HepG2 (cell line): ENCODE measurements around the gene PDE8B. TPM values are rescaled to one million over a fixed set of nuclear protein-coding genes. Genes with fewer than 3 reads are reported as not detected.

Source experiments
- ATAC-seq: fragments of 200-7000 bp; cut with Tn5 transposase; 3 replicates; pipeline ENCODE4 v1.9.1; 2020; ENCODE audit warnings: mild to moderate bottlenecking, moderate library complexity
- BruUV-seq: library from RNA; stranded (reverse); fragments of 400-500 nt; replicated peaks from 2 replicates; lab custom pipeline; 2021; lab: Mats Ljungman, UMichigan
- CTCF ChIA-PET: fragments of 300-600 bp; formaldehyde crosslinking; extraction: SDS; loops from one replicate; lab custom pipeline; 2021; ENCODE audit warnings: low total read pairs, inconsistent platforms, low intra/inter-chr PET ratio; lab: Yijun Ruan, JAX
- POLR2A ChIA-PET: fragments of 350-600 bp; sonication (Branson Sonifier 250); formaldehyde crosslinking; loops from one replicate; lab custom pipeline; 2020; ENCODE audit warnings: antibody characterized with exemption, inconsistent platforms; lab: Yijun Ruan, JAX
- DNase-seq: peaks from one replicate; pipeline ENCODE4 v3.0.0-alpha.2; 2015; ENCODE audit warnings: low spot score
- FAIRE-seq: peaks from 3 replicates; lab custom pipeline; 2011; peaks lifted over from hg19 to GRCh38; lab: Jason Lieb, UNC
- H2AFZ ChIP-seq: one replicate; pipeline ENCODE4 v1.6.1; 2011; ENCODE audit warnings: low read length, inconsistent platforms
- H3K27ac ChIP-seq: fragments of 300-600 bp; 3 replicates; pipeline ENCODE4 v1.8.0; 2011; ENCODE audit warnings: mixed run types, mild to moderate bottlenecking, mixed read lengths, low read length, inconsistent platforms; ENCODE audit not compliant: insufficient read depth; ENCODE audit errors: extremely low read length
- H3K27me3 ChIP-seq, 2 experiments: fragments of 200-600 bp in 1 of 2; 2 replicates in 1 of 2; 3 replicates in 1 of 2; pipeline versions ENCODE4 v1.6.0 to v1.8.0; 2011; ENCODE audit warnings: low read length in 2 of 2, mild to moderate bottlenecking in 2 of 2, moderate library complexity in 2 of 2, inconsistent platforms in 1 of 2; ENCODE audit not compliant: insufficient read depth in 2 of 2, control insufficient read depth in 1 of 2
- H3K36me3 ChIP-seq, 2 experiments: fragments of 200-600 bp in 1 of 2; replicated peaks in 1 of 2; 2 replicates in 1 of 2; 3 replicates in 1 of 2; pipeline versions ENCODE4 v1.5.1 to v1.8.0; 2011; ENCODE audit warnings: low read length in 2 of 2, inconsistent platforms in 1 of 2; ENCODE audit not compliant: insufficient read depth in 2 of 2, control insufficient read depth in 1 of 2
- H3K4me1 ChIP-seq: 2 replicates; pipeline ENCODE4 v1.5.1; 2012; ENCODE audit warnings: low read length, inconsistent platforms; ENCODE audit not compliant: insufficient read depth
- H3K4me2 ChIP-seq: 2 replicates; pipeline ENCODE4 v1.6.0; 2011; ENCODE audit warnings: low read depth, low read length, inconsistent platforms
- H3K4me3 ChIP-seq, 3 experiments: fragments of 200-600 bp in 1 of 3; sonication (generic), shearing (Covaris generic) in 1 of 3; replicated peaks in 1 of 3; 2 replicates each; pipeline ENCODE4 v1.5.1; 2011 to 2016; ENCODE audit warnings: low read length in 3 of 3, inconsistent platforms in 2 of 3, low read depth in 2 of 3, mild to moderate bottlenecking in 2 of 3, control low read depth in 1 of 3, mixed read lengths in 1 of 3; ENCODE audit not compliant: insufficient read depth in 1 of 3
- H3K79me2 ChIP-seq: one replicate; pipeline ENCODE4 v1.6.1; 2011; ENCODE audit warnings: low read length, inconsistent platforms; ENCODE audit not compliant: insufficient read depth
- H3K9ac ChIP-seq: 2 replicates; pipeline ENCODE4 v1.6.0; 2011; ENCODE audit warnings: mild to moderate bottlenecking, low read depth, low read length, inconsistent platforms; ENCODE audit not compliant: insufficient read depth
- H3K9me3 ChIP-seq: 2 replicates; pipeline ENCODE4 v1.5.1; 2012; ENCODE audit warnings: mild to moderate bottlenecking, low read length
- H4K20me1 ChIP-seq: 2 replicates; pipeline ENCODE4 v1.6.0; 2011; ENCODE audit warnings: inconsistent platforms, mild to moderate bottlenecking, low read length, moderate library complexity; ENCODE audit not compliant: insufficient read depth
- IRX3 ChIP-seq: sonication (generic); formaldehyde crosslinking; IDR thresholded peaks from 2 replicates; pipeline ENCODE4 v1.8.1; 2023; ENCODE audit warnings: mild to moderate bottlenecking, low read depth, missing genetic modification reagents, borderline replicate concordance
- NR2F6 ChIP-seq, 2 experiments: IDR thresholded peaks; 2 replicates each; pipeline ENCODE4 v1.6.1; 2016; ENCODE audit warnings: antibody characterized with exemption in 1 of 2, mild to moderate bottlenecking in 1 of 2
- RBM22 ChIP-seq: fragments of 200-400 bp; formaldehyde crosslinking; optimal IDR thresholded peaks from 2 replicates; pipeline ENCODE3; 2017; ENCODE audit warnings: mild to moderate bottlenecking, low read length, moderate library complexity
- WGBS: methylation state at CpG from one replicate; pipeline ENCODE4 v1.1.6; 2017; ENCODE audit warnings: low lambda C conversion rate; 5-methylcytosine and 5-hydroxymethylcytosine counted together
- in situ Hi-C: cut with HindIII; loops from 2 replicates; pipeline ENCODE4 v1.10.0; 2017; ENCODE audit warnings: low pct_unique_long_range_greater_than_20kb; ENCODE audit not compliant: extremely low pct_ligation_motif_present
- intact Hi-C: fragments of 100-400 bp; cut with micrococcal nuclease; formaldehyde crosslinking; loops from one replicate; pipeline ENCODE4 v1.10.0; 2022; ENCODE audit not compliant: unreplicated experiment
- polyA plus RNA-seq, 8 experiments: library from polyadenylated mRNA; depleted of rRNA in 3 of 8; stranded (reverse) in 7 of 8; unstranded in 1 of 8; fragments of >200 nt; fragmentation: Illumina TruSeq in 4 of 8; extraction: Trizol in 4 of 8; gene quantifications; 2 replicates each; pipeline versions ENCODE4 v1.2.1 to v1.2.3, GENCODE V29; 2011 to 2016; ENCODE audit warnings: low read depth in 4 of 8, missing spikeins in 1 of 8, mixed read lengths in 1 of 8; ENCODE audit not compliant: insufficient read depth in 1 of 8
- total RNA-seq, 5 experiments: library from RNA; depleted of rRNA; stranded (reverse); fragments of >200 nt; fragmentation: Illumina TruSeq; extraction: Trizol; gene quantifications; 2 replicates each; pipeline ENCODE4 v1.2.3, GENCODE V29; 2016; ENCODE audit warnings: low read depth in 1 of 5
- TF ChIP-seq, protein P1 (sequence below): sonication (generic); formaldehyde crosslinking; IDR thresholded peaks from 2 replicates; pipeline ENCODE4 v1.9.0; 2021; ENCODE audit warnings: missing genetic modification reagents, mild to moderate bottlenecking, borderline replicate concordance

Gene PDE8B
- total and polyA plus RNA-seq, 2 of the 13 experiments (the other 11 are each of a cell fraction or from before 2014, with no cell fraction given): 0.07 TPM; not detected in 1

DNA sequence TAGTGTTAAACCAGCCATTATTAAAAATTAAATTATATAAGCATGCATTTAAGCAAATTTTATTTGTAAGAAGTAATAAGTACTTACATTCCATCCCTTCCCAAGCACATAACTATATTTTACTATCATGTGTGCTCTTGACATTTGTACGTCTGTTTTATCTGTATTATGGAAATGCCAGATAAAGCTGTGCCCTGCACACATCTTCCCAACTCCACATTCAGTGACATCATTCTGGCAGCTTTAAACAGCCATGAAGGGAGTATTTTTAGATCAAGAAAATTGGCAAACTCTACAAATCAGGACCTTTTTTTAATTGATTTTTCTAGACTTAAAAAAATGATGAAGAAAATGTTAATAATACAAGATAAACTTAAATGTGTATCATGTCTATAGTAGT is 150.5 kb downstream of the PDE8B start:
- Histone ChIP-seq H3K4me2 (no peak overlapping the region), H3K36me3 (no peaks in the 10 kb centered on the region), H3K27me3 (no peaks in the 10 kb centered on the region; a peak in 1 of 5 replicates), H3K4me3 (no peak overlapping the region), H3K9me3 (no peaks in the 10 kb centered on the region), H3K27ac (no peak overlapping the region), H3K4me1 (peaks cover 8% of the 10 kb centered on the region), H2AFZ (no peak overlapping the region), H4K20me1 (no peaks in the 10 kb centered on the region), H3K79me2 (no peaks in the 10 kb centered on the region), H3K9ac (no peak overlapping the region)
- intact Hi-C loops (no loop called here), in situ Hi-C loops (no loop called here)
- 84% methylated on average over 1 of the region's 1 CpG for WGBS
- DNase-seq (no peak), FAIRE-seq (no peak), ATAC-seq (no peak)
- ChIA-PET POLR2A (no interaction called here), CTCF (no interaction called here)
- TF ChIP-seq IRX3 (no peak), RBM22 (no peak)
- no TSS peak for BruUV-seq

DNA sequence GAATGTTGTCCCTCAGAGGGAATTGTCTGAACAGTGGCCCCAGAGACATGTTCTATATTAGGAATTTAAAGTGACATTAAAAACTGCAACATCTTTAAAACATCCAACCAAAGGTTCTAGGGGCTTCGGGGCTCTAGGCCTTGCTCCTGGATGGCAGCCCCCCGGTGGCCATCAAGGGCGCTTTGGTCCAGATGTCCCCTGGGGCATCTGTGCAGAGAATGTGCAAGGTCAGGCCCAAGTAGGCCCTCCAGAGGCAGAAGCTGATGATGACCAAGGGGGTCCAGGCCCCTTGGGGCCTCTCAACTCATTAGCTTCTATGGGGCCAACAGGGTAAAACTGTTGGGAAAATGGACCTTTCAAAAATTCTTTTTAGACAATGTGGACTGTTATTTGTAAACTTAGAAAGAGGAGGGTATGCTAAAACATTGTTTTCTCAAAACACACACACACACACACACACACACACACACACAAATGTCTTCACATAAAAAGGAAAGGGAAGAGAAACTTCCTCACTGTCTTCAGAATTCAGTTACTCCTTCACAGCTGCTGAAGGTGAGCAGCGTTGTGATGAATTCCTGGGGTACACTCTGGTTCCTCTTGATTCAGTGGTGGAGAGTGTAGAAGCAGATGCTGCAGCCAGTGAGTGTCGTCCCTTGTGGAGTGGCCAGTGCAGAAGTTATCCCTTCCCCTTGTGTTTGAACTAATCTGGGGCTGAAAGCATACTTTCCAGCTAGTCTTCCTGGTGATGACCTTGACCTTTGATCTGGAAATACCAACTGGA is 156.4 kb downstream of the PDE8B start:
- H3K27me3 ChIP-seq: no peaks in the 10 kb centered on the region; a peak in 1 of 5 replicates
- WGBS: 27% methylated on average over 2 of the region's 5 CpGs
- H3K36me3 ChIP-seq: no peaks in the 10 kb centered on the region
- CTCF ChIA-PET: no interaction called here
- POLR2A ChIA-PET: interaction anchor here (0.6 kb wide), 1 partner anchor 396 kb away, joined by 3 read pairs; no protein-coding TSS in a partner anchor
- no peak overlapping the region for H3K4me2 ChIP-seq
- in situ Hi-C loops (no loop called here), intact Hi-C loops (no loop called here)
- H3K79me2 ChIP-seq: no peaks in the 10 kb centered on the region
- no peaks in the 10 kb centered on the region for H4K20me1 ChIP-seq
- no peak overlapping the region for H3K9ac ChIP-seq
- H3K9me3 ChIP-seq: no peaks in the 10 kb centered on the region
- no peaks in the 10 kb centered on the region for H3K4me1 ChIP-seq
- no TSS peak for BruUV-seq
- no peak overlapping the region for H3K27ac ChIP-seq
- TF ChIP-seq, protein P1, sequence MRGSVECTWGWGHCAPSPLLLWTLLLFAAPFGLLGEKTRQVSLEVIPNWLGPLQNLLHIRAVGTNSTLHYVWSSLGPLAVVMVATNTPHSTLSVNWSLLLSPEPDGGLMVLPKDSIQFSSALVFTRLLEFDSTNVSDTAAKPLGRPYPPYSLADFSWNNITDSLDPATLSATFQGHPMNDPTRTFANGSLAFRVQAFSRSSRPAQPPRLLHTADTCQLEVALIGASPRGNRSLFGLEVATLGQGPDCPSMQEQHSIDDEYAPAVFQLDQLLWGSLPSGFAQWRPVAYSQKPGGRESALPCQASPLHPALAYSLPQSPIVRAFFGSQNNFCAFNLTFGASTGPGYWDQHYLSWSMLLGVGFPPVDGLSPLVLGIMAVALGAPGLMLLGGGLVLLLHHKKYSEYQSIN (CRISPR knock-in tag): no peak
- TF ChIP-seq NR2F6 (IDR thresholded peaks at IDR 0.05): peak; percentile 18; the same call in 1 of the 2 replicates
- 0 out of 2 replicates have a peak, but pooled peaks have one; percentile 15 for TF ChIP-seq NR2F6 (CRISPR knock-in tag; IDR thresholded peaks at IDR 0.05)
- H2AFZ ChIP-seq: no peak overlapping the region
- peak; percentile 35; the same call in 1 of the 3 replicates for ATAC-seq
- H3K4me3 ChIP-seq: no peak overlapping the region
- no peak for FAIRE-seq
- DNase-seq: peak; percentile 9
